BE2C (cell line): Measurements from ENCODE around the gene KSR2.
A peak's percentile ranks its signal among the peaks of the same experiment; 100 is the strongest.

Experiments
- DNase-seq: peaks from one replicate; pipeline ENCODE4 v3.0.0-alpha.2; 2020
- H3K27me3 ChIP-seq: fragments of 250-450 bp; sonication (Bioruptor Pico); 2 replicates; pipeline ENCODE4 v1.5.1; 2020; ENCODE audit warnings: mild to moderate bottlenecking
- H3K36me3 ChIP-seq: fragments of 250-450 bp; sonication (Bioruptor Pico); 2 replicates; pipeline ENCODE4 v1.5.1; 2020; ENCODE audit warnings: mild to moderate bottlenecking
- H3K4me1 ChIP-seq: fragments of 250-450 bp; sonication (Bioruptor Pico); 2 replicates; pipeline ENCODE4 v1.5.1; 2020
- H3K4me3 ChIP-seq: 2 replicates; pipeline ENCODE4 v1.5.1; 2011; ENCODE audit warnings: low read depth, low read length
- H3K9me3 ChIP-seq: fragments of 250-450 bp; sonication (Bioruptor Pico); 2 replicates; pipeline ENCODE4 v1.5.1; 2020
- TF ChIP-seq, protein P1 (sequence below): IDR thresholded peaks from 2 replicates; pipeline ENCODE4 v1.5.1; 2012; ENCODE audit warnings: mild to moderate bottlenecking, low read depth, low read length

The KSR2 gene

DNA sequence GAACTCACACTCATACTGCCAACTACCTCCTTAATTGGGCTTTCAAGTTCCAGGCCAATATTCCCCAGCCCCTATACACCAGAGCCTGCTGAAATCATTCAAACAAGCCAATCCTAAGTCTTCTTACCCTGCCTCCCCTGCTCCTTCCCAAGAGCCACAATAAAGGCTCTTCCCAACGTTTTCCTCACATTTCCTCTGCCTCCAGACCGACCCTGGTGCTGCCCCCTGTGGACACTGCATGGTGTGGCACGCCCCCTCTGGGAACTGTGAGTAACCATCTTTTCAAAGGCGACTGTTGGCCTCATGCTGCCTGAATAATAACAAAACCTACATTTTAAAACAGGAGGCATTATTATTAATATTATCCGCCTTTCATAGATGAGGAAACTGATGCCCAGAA is 495.8 kb downstream of the KSR2 start:
- Histone ChIP-seq H3K36me3 (no peaks in the 10 kb centered on the region), H3K27me3 (no peaks in the 10 kb centered on the region), H3K9me3 (no peaks in the 10 kb centered on the region; the same call in 1 of the 2 replicates), H3K4me3 (no peak overlapping the region), H3K4me1 (no peaks in the 10 kb centered on the region)
- DNase-seq: peak; percentile 30
- TF ChIP-seq, protein P1, sequence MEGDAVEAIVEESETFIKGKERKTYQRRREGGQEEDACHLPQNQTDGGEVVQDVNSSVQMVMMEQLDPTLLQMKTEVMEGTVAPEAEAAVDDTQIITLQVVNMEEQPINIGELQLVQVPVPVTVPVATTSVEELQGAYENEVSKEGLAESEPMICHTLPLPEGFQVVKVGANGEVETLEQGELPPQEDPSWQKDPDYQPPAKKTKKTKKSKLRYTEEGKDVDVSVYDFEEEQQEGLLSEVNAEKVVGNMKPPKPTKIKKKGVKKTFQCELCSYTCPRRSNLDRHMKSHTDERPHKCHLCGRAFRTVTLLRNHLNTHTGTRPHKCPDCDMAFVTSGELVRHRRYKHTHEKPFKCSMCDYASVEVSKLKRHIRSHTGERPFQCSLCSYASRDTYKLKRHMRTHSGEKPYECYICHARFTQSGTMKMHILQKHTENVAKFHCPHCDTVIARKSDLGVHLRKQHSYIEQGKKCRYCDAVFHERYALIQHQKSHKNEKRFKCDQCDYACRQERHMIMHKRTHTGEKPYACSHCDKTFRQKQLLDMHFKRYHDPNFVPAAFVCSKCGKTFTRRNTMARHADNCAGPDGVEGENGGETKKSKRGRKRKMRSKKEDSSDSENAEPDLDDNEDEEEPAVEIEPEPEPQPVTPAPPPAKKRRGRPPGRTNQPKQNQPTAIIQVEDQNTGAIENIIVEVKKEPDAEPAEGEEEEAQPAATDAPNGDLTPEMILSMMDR: peak; percentile 61

DNA sequence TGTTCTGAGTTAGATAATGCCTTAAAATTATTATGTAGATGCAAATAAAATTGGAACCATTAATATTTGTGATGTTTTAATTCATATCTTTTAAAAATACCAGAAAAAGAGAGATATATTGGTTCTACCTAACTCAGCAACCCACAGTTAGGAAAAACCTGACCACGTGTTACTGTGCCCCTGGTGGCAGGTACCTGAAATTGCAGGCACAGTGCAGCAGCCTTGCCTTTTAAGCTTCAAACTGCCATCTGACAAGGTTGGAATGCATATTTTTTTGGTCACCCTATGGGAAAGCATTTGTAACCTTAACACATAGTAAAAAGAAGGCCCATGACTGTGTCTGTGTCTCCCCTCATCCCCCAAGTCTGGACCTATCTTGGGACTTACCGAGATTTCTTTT is 498.0 kb downstream of the KSR2 start:
- TF ChIP-seq, protein P1: peak; percentile 71
- Histone ChIP-seq H3K27me3 (no peaks in the 10 kb centered on the region), H3K4me3 (no peak overlapping the region), H3K36me3 (no peaks in the 10 kb centered on the region), H3K4me1 (no peaks in the 10 kb centered on the region), H3K9me3 (no peaks in the 10 kb centered on the region; the same call in 1 of the 2 replicates)
- no peak for DNase-seq

DNA sequence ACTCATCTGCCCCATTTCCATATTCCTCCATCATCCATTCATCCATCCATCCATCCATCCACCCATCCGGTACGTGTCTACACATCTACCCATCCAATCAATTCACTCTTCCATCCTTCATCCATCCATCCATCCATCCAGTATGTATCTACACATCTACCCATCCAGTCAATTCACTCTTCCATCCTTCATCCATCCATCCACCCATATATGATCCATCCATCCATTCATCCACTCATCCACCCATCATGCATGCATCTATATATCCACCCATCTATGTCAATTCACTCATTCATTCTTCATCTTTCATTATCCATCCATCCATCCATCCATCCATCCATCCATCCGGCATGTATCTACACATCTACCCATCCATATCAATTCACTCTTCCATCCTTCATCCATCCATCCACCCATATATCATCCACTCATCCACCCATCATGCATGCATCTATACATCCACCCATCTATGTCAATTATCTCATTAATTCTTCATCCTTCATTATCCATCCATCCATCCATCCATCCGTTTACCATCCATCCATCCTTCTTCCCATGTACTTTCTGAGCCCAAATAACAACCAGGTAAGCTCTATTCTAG is 498.8 kb downstream of the KSR2 start:
- Histone ChIP-seq H3K4me1 (no peaks in the 10 kb centered on the region), H3K4me3 (no peak overlapping the region), H3K27me3 (no peaks in the 10 kb centered on the region), H3K9me3 (no peaks in the 10 kb centered on the region; the same call in 1 of the 2 replicates), H3K36me3 (no peaks in the 10 kb centered on the region)
- TF ChIP-seq, protein P1: no peak
- no peak for DNase-seq

DNA sequence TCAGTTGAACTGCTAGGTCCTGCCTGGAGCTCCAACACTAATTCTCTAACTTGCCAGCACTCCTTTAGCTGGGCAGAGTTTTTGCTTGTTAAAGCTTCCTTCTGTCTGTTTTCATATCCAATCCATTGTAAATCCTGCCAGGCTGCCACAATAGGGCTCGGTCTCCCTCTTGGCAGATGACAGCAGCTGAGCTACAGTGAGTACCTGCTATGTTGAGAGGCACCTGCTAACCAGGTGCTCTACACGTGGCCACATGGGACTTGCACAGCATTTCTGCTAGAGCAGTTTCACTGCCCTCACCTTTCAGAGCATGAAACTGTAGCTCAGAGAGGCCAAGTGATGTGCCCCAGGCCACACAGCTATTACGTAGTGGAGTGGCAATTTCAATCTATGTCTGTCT is 500.8 kb downstream of the KSR2 start:
- DNase-seq: no peak
- no peaks in the 10 kb centered on the region for H3K36me3 ChIP-seq
- TF ChIP-seq, protein P1: no peak
- H3K9me3 ChIP-seq: no peaks in the 10 kb centered on the region; the same call in 1 of the 2 replicates
- no peaks in the 10 kb centered on the region for H3K4me1 ChIP-seq
- H3K4me3 ChIP-seq: no peak overlapping the region
- no peaks in the 10 kb centered on the region for H3K27me3 ChIP-seq

DNA sequence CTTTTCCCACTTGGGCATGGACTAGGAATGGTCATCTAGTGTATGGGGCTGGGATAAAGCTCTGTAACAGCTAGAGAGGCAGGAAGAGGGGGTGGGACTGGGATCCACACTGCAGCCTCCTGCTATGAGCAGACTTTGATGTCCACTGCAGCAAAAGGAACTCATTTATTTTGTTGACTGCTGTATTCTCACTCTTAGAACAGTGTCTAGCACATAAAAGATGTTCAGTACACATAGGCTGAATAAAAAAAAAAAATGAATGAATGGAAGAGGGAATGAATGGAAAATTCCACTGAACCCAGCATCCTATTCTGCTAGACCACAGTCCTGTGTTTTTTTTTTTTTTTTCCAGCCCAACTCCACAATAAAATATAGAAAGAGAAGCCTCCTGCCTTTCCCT is 501.2 kb downstream of the KSR2 start:
- no peak for DNase-seq
- no peak overlapping the region for H3K4me3 ChIP-seq
- H3K4me1 ChIP-seq: no peaks in the 10 kb centered on the region
- no peaks in the 10 kb centered on the region for H3K27me3 ChIP-seq
- H3K36me3 ChIP-seq: no peaks in the 10 kb centered on the region
- TF ChIP-seq, protein P1: no peak
- no peaks in the 10 kb centered on the region; the same call in 1 of the 2 replicates for H3K9me3 ChIP-seq

DNA sequence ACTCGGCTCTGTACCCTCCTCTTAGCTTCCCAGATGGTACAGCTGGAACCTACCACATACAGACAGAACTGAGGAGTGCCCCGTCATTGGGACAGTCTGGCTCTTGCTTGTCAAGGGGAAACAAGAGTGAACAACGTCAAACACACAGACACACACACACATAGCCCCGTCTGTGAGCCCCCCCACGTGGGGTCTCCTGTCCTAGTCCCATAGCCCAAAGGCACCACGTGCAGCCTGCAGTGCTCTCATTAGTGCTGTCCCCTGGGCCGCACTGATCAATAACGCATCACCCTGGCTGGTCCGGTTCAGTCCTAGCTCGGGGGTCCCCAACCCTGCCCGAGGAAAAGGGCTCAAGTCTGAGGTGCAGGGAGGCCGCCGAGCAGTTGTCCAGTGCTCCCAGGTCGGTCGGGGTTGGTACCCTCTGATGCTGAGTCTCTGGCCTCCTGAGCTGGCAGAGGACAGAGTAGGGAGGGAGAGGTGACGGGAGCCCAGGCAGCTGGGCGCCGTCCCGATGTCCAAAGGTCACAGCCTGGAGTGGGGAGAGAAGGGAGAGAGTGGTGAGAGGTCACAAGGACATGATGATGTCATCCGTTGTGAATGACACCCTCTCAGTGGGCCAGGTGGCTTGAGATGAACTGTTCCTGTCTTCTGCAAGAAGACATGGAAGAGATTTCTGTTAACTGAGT is 502.0 kb downstream of the KSR2 start:
- DNase-seq: no peak
- no peaks in the 10 kb centered on the region for H3K36me3 ChIP-seq
- no peaks in the 10 kb centered on the region for H3K4me1 ChIP-seq
- no peaks in the 10 kb centered on the region for H3K27me3 ChIP-seq
- H3K4me3 ChIP-seq: no peak overlapping the region
- no peaks in the 10 kb centered on the region; the same call in 1 of the 2 replicates for H3K9me3 ChIP-seq
- TF ChIP-seq, protein P1: no peak
